C4-2B (cell line): ENCODE data around the gene IFIT1B.
"Not testable (repeated sequence)": the region's sequence is repeated elsewhere in the genome, so short reads cannot be mapped to it uniquely, and the experiment has no call there.

ENCODE experiments used
- H3K27ac ChIP-seq: fragments of 450-650 bp; 2 replicates; pipeline ENCODE4 v1.5.1; 2017
- CTCF ChIP-seq: fragments of 450-650 bp; conservative IDR thresholded peaks from 2 replicates; pipeline ENCODE4 v1.5.1; 2017; ENCODE audit warnings: mild to moderate bottlenecking
- ZFX ChIP-seq: fragments of 450-650 bp; IDR thresholded peaks from 2 replicates; pipeline ENCODE4 v1.6.1; 2017

Gene IFIT1B

GRCh38 chr10:89390476-89391225 lies 12.8 kb downstream of the IFIT1B start:
- H3K27ac ChIP-seq = no peak overlapping the region
- TF ChIP-seq CTCF (no peak), ZFX (no peak)

- H3K27ac ChIP-seq = not testable (repeated sequence)
Measured at GRCh38 chr10:89391226-89391576, 13.3 kb downstream of the IFIT1B start.

GRCh38 chr10:89391907-89392756 lies 14.3 kb downstream of the IFIT1B start, which contains the start of gene IFIT1:
Gene IFIT1, plus strand, starts transcription at chr10:89392623. Its CDS starts 90 bp downstream, at chr10:89392713.
- TF ChIP-seq CTCF = peak; percentile 16
- no peak for TF ChIP-seq ZFX
- H3K27ac ChIP-seq = no peak within 1 kb of the TSS

GRCh38 chr10:89392974-89393373 lies 15.1 kb downstream of the IFIT1B start:
- no peak overlapping the region for H3K27ac ChIP-seq
- TF ChIP-seq CTCF = no peak
- TF ChIP-seq ZFX = no peak

- no peak overlapping the region for H3K27ac ChIP-seq
- TF ChIP-seq ZFX (no peak), CTCF (no peak)
Measured at GRCh38 chr10:89393898-89394297, 16.0 kb downstream of the IFIT1B start.

GRCh38 chr10:89395141-89395540 lies 17.3 kb downstream of the IFIT1B start:
- TF ChIP-seq CTCF = no peak
- no peak for TF ChIP-seq ZFX
- no peak overlapping the region for H3K27ac ChIP-seq

GRCh38 chr10:89398003-89398749 lies 20.3 kb downstream of the IFIT1B start:
- TF ChIP-seq CTCF (no peak), ZFX (no peak)
- no peak overlapping the region for H3K27ac ChIP-seq
